HCT116 (cell line): Measurements from ENCODE around the gene INS. TPM values are rescaled to one million over a fixed set of nuclear protein-coding genes. Genes with fewer than 3 reads are reported as not detected.
A peak's percentile ranks its signal among the peaks of the same experiment; 100 is the strongest.

Experiments
- ATAC-seq: fragments of 200-7000 bp; cut with Tn5 transposase; 2 replicates; pipeline ENCODE4 v1.9.1; 2020; ENCODE audit warnings: mild to moderate bottlenecking, moderate library complexity
- BruUV-seq: library from RNA; stranded (reverse); fragments of 400-500 nt; replicated peaks from 2 replicates; lab custom pipeline; 2021; lab: Mats Ljungman, UMichigan
- CTCF ChIA-PET: fragments of 300-600 bp; sonication (Branson Sonifier 250); formaldehyde crosslinking; loops from one replicate; lab custom pipeline; 2021; ENCODE audit warnings: antibody characterized with exemption; lab: Charles Lee
- POLR2A ChIA-PET: fragments of 300-600, 350-600 bp; sonication (Branson Sonifier 250); formaldehyde crosslinking; loops from one replicate; lab custom pipeline; 2021; ENCODE audit warnings: antibody characterized with exemption; lab: Charles Lee
- RAD21 ChIA-PET, 2 experiments: fragments of 300-600 bp; sonication (Branson Sonifier 250); formaldehyde crosslinking; loops; one replicate each; lab custom pipeline; 2023; ENCODE audit warnings: low total read pairs in 2 of 2; ENCODE audit not compliant: uncharacterized antibody in 2 of 2, unreplicated experiment in 2 of 2, low non-redundant PET in 1 of 2; lab: Charles Lee
- DNase-seq: peaks from one replicate; pipeline ENCODE4 v3.0.0-alpha.2; 2010; ENCODE audit warnings: low read depth, low spot score
- H2AFZ ChIP-seq: fragments of 200-600 bp; shearing (Covaris generic), sonication (generic); 2 replicates; pipeline ENCODE4 v1.6.1; 2017; ENCODE audit warnings: low read depth, mixed run types, mixed read lengths, antibody characterized with exemption, low read length; ENCODE audit not compliant: poor library complexity, severe bottlenecking
- H3K27ac ChIP-seq: 2 replicates; pipeline ENCODE4 v1.5.1; 2012; ENCODE audit warnings: low read depth, low read length
- H3K27me3 ChIP-seq: fragments of 200-600 bp; sonication (generic); 2 replicates; pipeline ENCODE4 v1.6.1; 2016; ENCODE audit warnings: mixed run types, low read length, mixed read lengths; ENCODE audit not compliant: insufficient read depth
- H3K36me3 ChIP-seq, 2 experiments: fragments of 200-500 bp in 1 of 2; fragments of 200-600 bp in 1 of 2; sonication (Bioruptor generic) in 1 of 2; sonication (generic) in 1 of 2; 2 replicates each; pipeline versions ENCODE4 v1.5.1 to v1.6.1; 2014 to 2016; ENCODE audit warnings: low read length in 2 of 2, inconsistent platforms in 1 of 2, mixed read lengths in 1 of 2, mixed run types in 1 of 2; ENCODE audit not compliant: insufficient read depth in 2 of 2, control insufficient read depth in 1 of 2
- H3K4me1 ChIP-seq, 2 experiments: fragments of 200-600 bp in 1 of 2; sonication (generic) in 1 of 2; 2 replicates each; pipeline versions ENCODE4 v1.5.1 to v1.6.1; 2012 to 2017; ENCODE audit warnings: low read length in 2 of 2, inconsistent platforms in 1 of 2, mild to moderate bottlenecking in 1 of 2, mixed read lengths in 1 of 2, mixed run types in 1 of 2, moderate library complexity in 1 of 2; ENCODE audit not compliant: insufficient read depth in 2 of 2, control insufficient read depth in 1 of 2
- H3K4me2 ChIP-seq: fragments of 200-600 bp; sonication (generic); 2 replicates; pipeline ENCODE4 v1.6.1; 2017; ENCODE audit warnings: mixed run types, low read length, mixed read lengths
- H3K4me3 ChIP-seq, 2 experiments: fragments of 200-600 bp in 1 of 2; sonication (generic) in 1 of 2; replicated peaks in 1 of 2; 2 replicates each; pipeline ENCODE4 v1.5.1; 2011 to 2016; ENCODE audit warnings: low read length in 2 of 2, control low read depth in 1 of 2, low read depth in 1 of 2, mild to moderate bottlenecking in 1 of 2, mixed read lengths in 1 of 2, mixed run types in 1 of 2
- H3K79me2 ChIP-seq: fragments of 200-600 bp; sonication (generic); 2 replicates; pipeline ENCODE4 v1.6.1; 2017; ENCODE audit warnings: mild to moderate bottlenecking, mixed run types, low read length, moderate library complexity, mixed read lengths; ENCODE audit not compliant: insufficient read depth
- H3K9ac ChIP-seq: fragments of 200-600 bp; sonication (generic); 2 replicates; pipeline ENCODE4 v1.6.1; 2016; ENCODE audit warnings: low read length, mixed read lengths
- H3K9me2 ChIP-seq: fragments of 200-600 bp; sonication (generic), shearing (Covaris generic); 2 replicates; pipeline ENCODE4 v1.6.1; 2017; ENCODE audit warnings: mixed run types, mild to moderate bottlenecking, moderate library complexity; ENCODE audit not compliant: insufficient read depth
- H3K9me3 ChIP-seq, 2 experiments: fragments of 200-500 bp in 1 of 2; fragments of 200-600 bp in 1 of 2; sonication (Bioruptor generic) in 1 of 2; sonication (generic) in 1 of 2; 2 replicates each; pipeline ENCODE4 v1.6.1; 2014 to 2017; ENCODE audit warnings: low read length in 2 of 2, mixed read lengths in 2 of 2, inconsistent platforms in 1 of 2, low read depth in 1 of 2, mild to moderate bottlenecking in 1 of 2, mixed run types in 1 of 2, moderate library complexity in 1 of 2; ENCODE audit not compliant: control insufficient read depth in 1 of 2, insufficient read depth in 1 of 2
- H4K20me1 ChIP-seq: fragments of 200-600 bp; sonication (generic), shearing (Covaris generic); 2 replicates; pipeline ENCODE4 v1.6.1; 2017; ENCODE audit warnings: mixed run types, mild to moderate bottlenecking, moderate library complexity; ENCODE audit not compliant: insufficient read depth
- ATF3 ChIP-seq: IDR thresholded peaks from 2 replicates; pipeline ENCODE4 v1.6.1; 2012
- CTCF ChIP-seq, 3 experiments: fragments of 200-600 bp in 1 of 3; sonication (generic) in 1 of 3; IDR thresholded peaks in 2 of 3; conservative IDR thresholded peaks in 1 of 3; 2 replicates each; pipeline ENCODE4 v1.5.1; 2012 to 2017; ENCODE audit warnings: low read depth in 2 of 3, low read length in 2 of 3, antibody characterized with exemption in 1 of 3, borderline replicate concordance in 1 of 3, control low read depth in 1 of 3, mild to moderate bottlenecking in 1 of 3, mixed read lengths in 1 of 3, mixed run types in 1 of 3, moderate library complexity in 1 of 3; ENCODE audit not compliant: insufficient read depth in 1 of 3
- EGR1 ChIP-seq: IDR thresholded peaks from 2 replicates; pipeline ENCODE4 v1.6.1; 2012; ENCODE audit warnings: low read depth
- EZH2 ChIP-seq: fragments of 200-600 bp; sonication (generic); IDR thresholded peaks from 2 replicates; pipeline ENCODE4 v1.6.1; 2017; ENCODE audit warnings: antibody characterized with exemption, mixed run types
- EZH2phosphoT487 ChIP-seq: fragments of 200-600 bp; IDR thresholded peaks from 2 replicates; pipeline ENCODE4 v1.6.1; 2018; ENCODE audit warnings: antibody characterized with exemption, borderline replicate concordance
- FOSL1 ChIP-seq: IDR thresholded peaks from 2 replicates; pipeline ENCODE4 v1.6.1; 2012; ENCODE audit warnings: low read depth
- JUND ChIP-seq: IDR thresholded peaks from 2 replicates; pipeline ENCODE4 v1.6.1; 2012
- POLR2A ChIP-seq: IDR thresholded peaks from 2 replicates; pipeline ENCODE4 v1.7.0; 2011; ENCODE audit warnings: borderline replicate concordance; ENCODE audit not compliant: insufficient read depth, insufficient read length; ENCODE audit errors: extremely low read depth
- POLR2AphosphoS5 ChIP-seq: IDR thresholded peaks from 2 replicates; pipeline ENCODE4 v1.6.1; 2011; ENCODE audit warnings: mild to moderate bottlenecking, low read depth, low read length, moderate library complexity
- RAD21 ChIP-seq: IDR thresholded peaks from 2 replicates; pipeline ENCODE4 v1.6.1; 2012; ENCODE audit warnings: low read depth, mild to moderate bottlenecking
- YY1 ChIP-seq: IDR thresholded peaks from 2 replicates; pipeline ENCODE4 v1.6.1; 2011; ENCODE audit warnings: low read length, low read depth, moderate library complexity, mild to moderate bottlenecking; ENCODE audit not compliant: insufficient replicate concordance; ENCODE audit errors: extremely low read depth
- intact Hi-C: fragments of 100-400 bp; cut with micrococcal nuclease; formaldehyde crosslinking; loops from 2 replicates; pipeline ENCODE4 v1.10.0; 2022
- total RNA-seq: library from RNA; stranded (reverse); gene quantifications from one replicate; pipeline ENCODE4 v1.2.1, GENCODE V29; 2021; ENCODE audit not compliant: unreplicated experiment

The INS gene
- total RNA-seq, 1 experiment from 2014 or later, result 0.44 TPM

GRCh38 chr11:2123628-2123960 is 37.4 kb downstream of the INS start:
- H4K20me1 ChIP-seq, result no peaks in the 10 kb centered on the region
- H2AFZ ChIP-seq, result no peak overlapping the region
- RAD21 ChIA-PET, result no interaction called here
- H3K27me3 ChIP-seq, result no peaks in the 10 kb centered on the region
- BruUV-seq, result no TSS peak
- CTCF ChIA-PET, result no interaction called here
- no peak overlapping the region for H3K4me3 ChIP-seq
- no peaks in the 10 kb centered on the region for H3K9me2 ChIP-seq
- no peaks in the 10 kb centered on the region for H3K4me1 ChIP-seq
- H3K36me3 ChIP-seq, result no peaks in the 10 kb centered on the region
- H3K9me3 ChIP-seq, result no peaks in the 10 kb centered on the region
- H3K27ac ChIP-seq, result no peak overlapping the region
- no peak overlapping the region for H3K4me2 ChIP-seq
- no peak for DNase-seq
- intact Hi-C loops, result no loop called here
- POLR2A ChIA-PET, result no interaction called here
- no peaks in the 10 kb centered on the region for H3K79me2 ChIP-seq
- no peak for TF ChIP-seq EZH2
- TF ChIP-seq JUND, result no peak
- no peak for TF ChIP-seq EGR1
- TF ChIP-seq YY1, result no peak
- no peak for TF ChIP-seq FOSL1
- no peak for TF ChIP-seq EZH2phosphoT487
- TF ChIP-seq ATF3, result no peak
- TF ChIP-seq POLR2A, result no peak
- TF ChIP-seq, all 23 proteins: peak for 0
- ATAC-seq, result no peak
- H3K9ac ChIP-seq, result no peak overlapping the region

DNA sequence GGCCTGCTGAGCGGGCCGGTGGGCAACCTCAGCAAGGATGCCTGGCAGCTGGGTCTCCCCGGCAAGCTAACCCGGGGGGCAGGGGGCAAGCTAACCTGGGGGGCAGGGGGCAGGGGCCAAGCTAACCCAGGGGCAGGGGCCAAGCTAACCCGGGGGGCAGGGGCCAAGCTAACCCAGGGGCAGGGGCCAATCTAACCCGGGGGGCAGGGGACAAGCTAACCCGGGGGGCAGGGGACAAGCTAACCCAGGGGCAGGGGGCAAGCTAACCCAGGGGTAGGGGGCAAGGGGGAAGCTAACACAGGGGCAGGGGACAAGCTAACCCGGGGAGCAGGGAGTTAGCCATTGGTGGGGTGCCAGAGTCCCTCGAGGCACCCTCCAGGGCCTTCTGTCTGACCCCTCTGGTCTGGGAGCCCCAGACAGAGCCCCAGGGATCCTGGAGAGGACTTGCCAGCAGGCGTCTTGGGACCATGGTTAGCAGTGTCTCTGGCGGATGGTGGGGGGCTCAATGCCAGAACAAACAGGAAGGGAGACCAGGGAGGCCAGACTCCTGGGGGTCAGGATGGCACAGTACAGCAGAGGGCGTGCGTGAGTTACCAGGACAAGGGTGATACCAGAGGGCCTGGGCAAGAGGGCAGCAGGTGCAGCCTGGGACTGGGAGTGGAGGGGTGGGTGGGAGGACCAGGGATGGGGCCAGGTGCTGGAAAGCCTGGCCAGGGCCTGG is 37.9 kb downstream of the INS start:
- CTCF ChIA-PET, result no interaction called here
- intact Hi-C loops, result no loop called here
- Histone ChIP-seq H3K79me2 (no peaks in the 10 kb centered on the region), H3K9me3 (no peaks in the 10 kb centered on the region), H3K36me3 (no peaks in the 10 kb centered on the region), H3K4me1 (no peaks in the 10 kb centered on the region), H4K20me1 (no peaks in the 10 kb centered on the region), H3K27ac (no peak overlapping the region), H3K9me2 (no peaks in the 10 kb centered on the region), H3K27me3 (no peaks in the 10 kb centered on the region), H3K4me3 (no peak overlapping the region), H3K9ac (no peak overlapping the region), H2AFZ (no peak overlapping the region), H3K4me2 (no peak overlapping the region)
- no TSS peak for BruUV-seq
- ATAC-seq (peak; percentile 87), DNase-seq (no peak)
- RAD21 ChIA-PET, result no interaction called here
- POLR2A ChIA-PET, result no interaction called here
- TF ChIP-seq RAD21 (peak; percentile 47; the same call in 1 of the 2 replicates), POLR2AphosphoS5 (no peak), CTCF (IDR thresholded peaks at IDR 0.05 in 2 of 3, conservative IDR thresholded peaks at IDR 0.05 in 1 of 3; ENCODE audit: borderline replicate concordance in 1 of 3, insufficient read depth in 1 of 3, low read depth in 2 of 3, low read length in 2 of 3) (peak; percentile 40 to 51 (median 41); a peak in 5 of 6 replicates)
